GM04504 (cell line): ENCODE results near the gene CARHSP1.
"Not testable (repeated sequence)": the region's sequence is repeated elsewhere in the genome, so short reads cannot be mapped to it uniquely, and the experiment has no call there.

Experiments
- DNase-seq: peaks from one replicate; pipeline ENCODE4 v3.0.0-alpha.2; 2012; ENCODE audit warnings: low read depth

The CARHSP1 gene

DNA sequence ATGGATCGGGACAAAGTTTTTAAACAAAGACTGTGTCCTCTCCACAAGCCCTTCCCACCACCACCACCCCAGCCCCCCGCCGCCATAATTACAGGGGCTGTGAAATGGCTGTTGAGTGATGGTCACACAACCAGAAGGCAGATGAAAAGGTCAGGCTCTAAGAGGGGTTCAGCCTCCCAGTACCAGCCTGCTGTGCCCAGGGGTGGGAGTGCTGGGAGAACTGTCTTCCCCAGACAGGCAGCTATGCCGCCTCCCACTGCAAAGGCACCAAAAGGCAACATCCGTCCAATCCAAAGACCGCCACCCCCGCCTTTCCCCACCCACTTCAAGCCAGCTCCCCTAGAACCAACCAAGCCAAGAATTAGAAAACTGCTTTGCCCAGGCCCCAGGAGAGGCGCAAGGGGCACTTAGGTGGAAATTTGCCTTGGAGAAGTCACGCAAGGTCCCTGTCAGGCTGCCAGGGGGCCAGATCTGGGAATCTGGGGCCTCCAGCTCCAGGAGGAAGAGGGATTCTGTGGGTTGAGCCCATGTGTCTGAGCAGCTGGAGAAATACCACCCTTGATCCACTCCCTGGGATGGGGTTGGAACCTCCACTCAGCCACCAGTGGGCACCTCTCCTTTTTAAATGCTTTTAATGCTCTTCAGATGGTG lies 14.4 kb downstream of the CARHSP1 start:
- no peak for DNase-seq

- no peak for DNase-seq
Measured at GRCh38 chr16:8853611-8854010, 15.2 kb downstream of the CARHSP1 start.

- no peak for DNase-seq
Measured at GRCh38 chr16:8853150-8853549, 15.7 kb downstream of the CARHSP1 start.

GRCh38 chr16:8852534-8852933 lies 16.3 kb downstream of the CARHSP1 start:
- no peak for DNase-seq

- DNase-seq: no peak
Measured at GRCh38 chr16:8851761-8852403, 16.9 kb downstream of the CARHSP1 start.

- DNase-seq: peak; percentile 64
Measured at GRCh38 chr16:8850279-8850885, 18.4 kb downstream of the CARHSP1 start.

DNA sequence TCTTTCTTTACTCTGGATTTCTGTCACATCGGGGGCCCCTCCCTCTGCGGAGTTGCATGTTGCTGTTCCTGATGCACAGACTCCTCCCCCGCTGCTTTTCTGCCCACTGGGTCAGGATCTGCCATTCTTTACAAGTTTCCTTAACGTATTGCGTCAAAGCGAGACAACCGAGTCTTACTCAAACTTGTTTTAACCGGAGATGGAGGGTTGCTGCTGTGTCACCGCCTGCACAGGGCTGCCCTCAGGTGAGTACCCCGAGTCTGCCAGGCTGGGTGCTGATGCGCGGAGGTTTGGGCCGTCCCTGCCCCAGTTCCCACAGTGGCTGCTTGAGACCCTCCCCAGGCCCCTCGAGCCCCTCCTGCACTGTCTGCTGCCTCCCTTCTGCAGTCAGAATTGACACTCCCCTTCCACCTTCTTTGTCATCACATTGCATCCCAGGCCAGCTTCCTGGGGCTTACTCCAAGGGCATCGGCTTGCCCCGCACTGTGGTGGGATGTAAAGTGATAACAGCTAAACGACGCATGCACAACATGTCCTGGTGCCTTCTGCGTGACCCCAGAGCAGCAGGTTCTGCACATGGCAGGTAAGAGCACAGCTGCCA lies 19.3 kb downstream of the CARHSP1 start:
- DNase-seq: no peak

DNA sequence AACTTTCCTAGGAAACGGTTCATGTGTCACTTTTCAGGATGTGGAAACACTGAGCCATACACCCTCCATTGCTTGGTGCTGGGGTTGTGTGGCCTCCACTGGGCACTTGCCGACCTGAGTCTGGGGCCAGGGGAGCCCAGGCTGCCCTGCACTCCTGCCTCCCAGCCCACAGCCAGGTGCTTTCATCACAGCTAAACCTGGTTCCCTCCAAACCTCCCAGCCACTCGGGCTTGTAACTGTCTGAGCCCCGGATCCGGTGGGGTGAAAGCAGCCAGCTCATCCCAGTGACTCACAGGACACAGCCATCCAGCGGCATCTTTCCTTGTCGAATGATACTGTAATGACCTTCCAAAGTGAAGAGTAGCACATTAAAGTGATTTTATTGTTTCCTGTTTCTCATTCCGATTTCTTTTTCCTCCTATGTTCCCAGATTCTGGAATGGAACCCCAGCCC lies 19.8 kb downstream of the CARHSP1 start:
- DNase-seq: peak; percentile 70

GRCh38 chr16:8848231-8848938 lies 20.4 kb downstream of the CARHSP1 start:
- DNase-seq: no peak

GRCh38 chr16:8847623-8848022 lies 21.2 kb downstream of the CARHSP1 start:
- DNase-seq: no peak

- DNase-seq: no peak
Measured at GRCh38 chr16:8847145-8847544, 21.7 kb downstream of the CARHSP1 start.

- no peak for DNase-seq
Measured at GRCh38 chr16:8846401-8846932, 22.3 kb downstream of the CARHSP1 start.

DNA sequence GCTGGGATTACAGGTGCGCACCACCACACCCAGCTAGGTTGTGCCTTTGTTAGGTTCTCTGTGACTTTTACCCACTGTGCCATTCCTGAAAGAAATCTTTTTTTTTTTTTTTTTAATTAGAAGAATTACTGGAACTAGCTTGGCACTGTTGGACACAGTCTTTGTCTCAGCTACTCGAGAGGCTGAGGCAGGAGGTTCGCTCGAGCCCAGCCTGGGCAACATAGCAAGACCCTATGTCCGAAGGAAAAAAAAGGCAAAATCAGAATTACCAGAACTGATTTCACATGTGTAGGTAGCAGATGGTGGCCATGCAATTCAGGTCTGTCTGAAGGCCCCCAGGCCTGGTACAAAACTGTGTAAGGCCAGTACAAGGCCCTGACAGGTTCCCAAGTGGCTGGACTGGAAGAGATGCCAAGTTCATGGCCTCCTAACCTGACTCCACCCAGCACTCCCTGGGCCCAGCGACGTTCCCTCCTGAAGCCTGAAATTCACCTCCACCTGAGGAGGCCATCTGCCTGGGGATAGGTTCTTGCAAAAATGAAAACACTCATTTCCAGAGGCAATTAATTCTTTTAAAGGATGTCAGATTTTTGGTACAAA lies 23.0 kb downstream of the CARHSP1 start:
- DNase-seq: no peak

GRCh38 chr16:8843296-8843695 lies 25.5 kb downstream of the CARHSP1 start:
- DNase-seq: not testable (repeated sequence)

- not testable (repeated sequence) for DNase-seq
Measured at GRCh38 chr16:8842016-8842415, 26.8 kb downstream of the CARHSP1 start.

GRCh38 chr16:8837594-8837993 lies 31.2 kb downstream of the CARHSP1 start:
- DNase-seq: not testable (repeated sequence)

GRCh38 chr16:8836797-8837196 lies 32.0 kb downstream of the CARHSP1 start:
- DNase-seq: not testable (repeated sequence)

- no peak for DNase-seq
Measured at GRCh38 chr16:8832717-8833105, 36.1 kb downstream of the CARHSP1 start.

- no peak for DNase-seq
Measured at GRCh38 chr16:8831871-8832716, 36.7 kb downstream of the CARHSP1 start.

DNA sequence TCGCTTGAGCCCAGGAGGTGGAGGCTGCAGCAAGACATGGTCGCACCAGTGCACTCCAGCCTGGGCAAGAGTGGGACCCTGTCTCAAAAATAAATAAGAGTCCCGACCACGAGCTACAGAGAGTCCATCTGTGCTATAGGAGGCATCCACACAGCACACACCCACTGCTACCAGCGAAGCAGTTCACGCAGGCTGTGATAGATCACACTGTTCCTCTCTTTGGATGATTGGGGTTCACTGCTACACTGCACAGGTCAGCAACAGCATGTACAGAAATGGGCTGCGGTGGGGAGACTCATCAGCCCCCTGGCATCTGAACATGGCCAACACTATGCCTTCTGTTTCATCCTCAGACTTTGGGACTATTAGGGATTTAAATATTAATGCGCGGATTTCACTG lies 37.4 kb downstream of the CARHSP1 start:
- DNase-seq: no peak
